22Rv1 (cell line): ENCODE data around the gene RCAN2.

Experiments used
- CTCF ChIP-seq: fragments of 450-650 bp; IDR thresholded peaks from 2 replicates; pipeline ENCODE4 v1.5.1; 2017; ENCODE audit warnings: mild to moderate bottlenecking
- ZFX ChIP-seq: fragments of 450-650 bp; IDR thresholded peaks from 2 replicates; pipeline ENCODE4 v1.6.1; 2017; ENCODE audit warnings: antibody characterized with exemption, borderline replicate concordance

- TF ChIP-seq ZFX (no peak), CTCF (no peak)
Observed at GRCh38 chr6:46422619-46423018, 68.6 kb downstream of the RCAN2 start.
